GM12891 (cell line): ENCODE results near the gene PCDHGA1.
"Not testable (repeated sequence)": the region's sequence is repeated elsewhere in the genome, so short reads cannot be mapped to it uniquely, and the experiment has no call there.

Experiments
- DNase-seq: peaks from one replicate; pipeline ENCODE4 v3.0.0; 2011; ENCODE audit warnings: low spot score; ENCODE audit not compliant: insufficient read length
- FAIRE-seq: peaks from 2 replicates; lab custom pipeline; 2011; peaks lifted over from hg19 to GRCh38; lab: Jason Lieb, UNC
- PAX5 ChIP-seq: IDR thresholded peaks from 2 replicates; pipeline ENCODE4 v1.6.1; 2011; ENCODE audit warnings: low read length, moderate library complexity, mild to moderate bottlenecking; ENCODE audit not compliant: insufficient read depth, severe bottlenecking
- POLR2A ChIP-seq: IDR thresholded peaks from 2 replicates; pipeline ENCODE4 v1.6.1; 2011; ENCODE audit warnings: low read depth, low read length, control low read depth
- POLR2AphosphoS5 ChIP-seq: IDR thresholded peaks from 2 replicates; pipeline ENCODE4 v1.6.1; 2011; ENCODE audit warnings: low read depth, low read length, control low read depth
- POU2F2 ChIP-seq: IDR thresholded peaks from 2 replicates; pipeline ENCODE4 v1.6.1; 2011; ENCODE audit warnings: low read depth, mild to moderate bottlenecking, control low read depth, low read length, moderate library complexity
- SPI1 ChIP-seq: IDR thresholded peaks from 2 replicates; pipeline ENCODE4 v1.6.1; 2011; ENCODE audit warnings: low read depth, low read length, control low read depth
- TAF1 ChIP-seq: IDR thresholded peaks from 2 replicates; pipeline ENCODE4 v1.6.1; 2011; ENCODE audit warnings: low read depth, low read length, control low read depth

PCDHGA1 gene

DNA sequence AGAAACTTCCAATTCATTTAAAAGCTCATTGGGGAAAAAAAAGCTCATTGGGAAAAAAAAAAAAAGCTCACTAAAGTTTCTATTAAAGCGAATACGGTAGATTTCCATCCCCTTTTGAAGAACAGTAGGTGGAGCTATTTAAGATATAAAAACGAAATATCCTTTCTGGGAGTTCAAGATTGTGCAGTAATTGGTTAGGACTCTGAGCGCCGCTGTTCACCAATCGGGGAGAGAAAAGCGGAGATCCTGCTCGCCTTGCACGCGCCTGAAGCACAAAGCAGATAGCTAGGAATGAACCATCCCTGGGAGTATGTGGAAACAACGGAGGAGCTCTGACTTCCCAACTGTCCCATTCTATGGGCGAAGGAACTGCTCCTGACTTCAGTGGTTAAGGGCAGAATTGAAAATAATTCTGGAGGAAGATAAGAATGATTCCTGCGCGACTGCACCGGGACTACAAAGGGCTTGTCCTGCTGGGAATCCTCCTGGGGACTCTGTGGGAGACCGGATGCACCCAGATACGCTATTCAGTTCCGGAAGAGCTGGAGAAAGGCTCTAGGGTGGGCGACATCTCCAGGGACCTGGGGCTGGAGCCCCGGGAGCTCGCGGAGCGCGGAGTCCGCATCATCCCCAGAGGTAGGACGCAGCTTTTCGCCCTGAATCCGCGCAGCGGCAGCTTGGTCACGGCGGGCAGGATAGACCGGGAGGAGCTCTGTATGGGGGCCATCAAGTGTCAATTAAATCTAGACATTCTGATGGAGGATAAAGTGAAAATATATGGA lies 100.2 kb downstream of the PCDHGA1 start, which contains the start of gene PCDHGA12:
TSS of gene PCDHGA12 (plus strand) at position 176 of the 782 bp plus-strand sequence. CDS start at position 429, 253 bp downstream.
- FAIRE-seq = no peak
- no peak for DNase-seq

DNA sequence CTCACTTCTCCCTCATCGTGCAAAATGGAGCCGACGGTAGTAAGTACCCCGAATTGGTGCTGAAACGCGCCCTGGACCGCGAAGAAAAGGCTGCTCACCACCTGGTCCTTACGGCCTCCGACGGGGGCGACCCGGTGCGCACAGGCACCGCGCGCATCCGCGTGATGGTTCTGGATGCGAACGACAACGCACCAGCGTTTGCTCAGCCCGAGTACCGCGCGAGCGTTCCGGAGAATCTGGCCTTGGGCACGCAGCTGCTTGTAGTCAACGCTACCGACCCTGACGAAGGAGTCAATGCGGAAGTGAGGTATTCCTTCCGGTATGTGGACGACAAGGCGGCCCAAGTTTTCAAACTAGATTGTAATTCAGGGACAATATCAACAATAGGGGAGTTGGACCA lies 101.0 kb downstream of the PCDHGA1 start:
- FAIRE-seq (no peak), DNase-seq (no peak)
- TF ChIP-seq PAX5 (no peak), POU2F2 (no peak), TAF1 (no peak), POLR2A (no peak), POLR2AphosphoS5 (no peak), SPI1 (no peak)

More for the DNA sequence above, 100.2 kb downstream of the PCDHGA1 start, which contains the start of gene PCDHGA12:
- TF ChIP-seq POU2F2 = no peak
- no peak for TF ChIP-seq POLR2AphosphoS5
- TF ChIP-seq PAX5 = no peak
- TF ChIP-seq SPI1 = no peak
- no peak for TF ChIP-seq POLR2A

GRCh38 chr5:141432308-141432707 lies 102.0 kb downstream of the PCDHGA1 start:
- not testable (repeated sequence) for DNase-seq, FAIRE-seq

DNA sequence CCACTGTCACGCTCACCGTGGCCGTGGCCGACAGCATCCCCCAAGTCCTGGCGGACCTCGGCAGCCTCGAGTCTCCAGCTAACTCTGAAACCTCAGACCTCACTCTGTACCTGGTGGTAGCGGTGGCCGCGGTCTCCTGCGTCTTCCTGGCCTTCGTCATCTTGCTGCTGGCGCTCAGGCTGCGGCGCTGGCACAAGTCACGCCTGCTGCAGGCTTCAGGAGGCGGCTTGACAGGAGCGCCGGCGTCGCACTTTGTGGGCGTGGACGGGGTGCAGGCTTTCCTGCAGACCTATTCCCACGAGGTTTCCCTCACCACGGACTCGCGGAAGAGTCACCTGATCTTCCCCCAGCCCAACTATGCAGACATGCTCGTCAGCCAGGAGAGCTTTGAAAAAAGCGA lies 102.4 kb downstream of the PCDHGA1 start:
- FAIRE-seq = not testable (repeated sequence)

GRCh38 chr5:141434006-141434405 lies 103.7 kb downstream of the PCDHGA1 start:
- DNase-seq (no peak), FAIRE-seq (no peak)
- TF ChIP-seq POLR2AphosphoS5 (no peak), POU2F2 (no peak), PAX5 (no peak), TAF1 (no peak), POLR2A (no peak), SPI1 (no peak)

More for the DNA sequence above, 102.4 kb downstream of the PCDHGA1 start:
- not testable (repeated sequence) for DNase-seq

- DNase-seq (no peak), FAIRE-seq (no peak)
- TF ChIP-seq SPI1 = no peak
- TF ChIP-seq TAF1 = no peak
- TF ChIP-seq PAX5 = no peak
- no peak for TF ChIP-seq POU2F2
- TF ChIP-seq POLR2AphosphoS5 = no peak
- no peak for TF ChIP-seq POLR2A
Observed at GRCh38 chr5:141437221-141437620, 106.9 kb downstream of the PCDHGA1 start.

DNA sequence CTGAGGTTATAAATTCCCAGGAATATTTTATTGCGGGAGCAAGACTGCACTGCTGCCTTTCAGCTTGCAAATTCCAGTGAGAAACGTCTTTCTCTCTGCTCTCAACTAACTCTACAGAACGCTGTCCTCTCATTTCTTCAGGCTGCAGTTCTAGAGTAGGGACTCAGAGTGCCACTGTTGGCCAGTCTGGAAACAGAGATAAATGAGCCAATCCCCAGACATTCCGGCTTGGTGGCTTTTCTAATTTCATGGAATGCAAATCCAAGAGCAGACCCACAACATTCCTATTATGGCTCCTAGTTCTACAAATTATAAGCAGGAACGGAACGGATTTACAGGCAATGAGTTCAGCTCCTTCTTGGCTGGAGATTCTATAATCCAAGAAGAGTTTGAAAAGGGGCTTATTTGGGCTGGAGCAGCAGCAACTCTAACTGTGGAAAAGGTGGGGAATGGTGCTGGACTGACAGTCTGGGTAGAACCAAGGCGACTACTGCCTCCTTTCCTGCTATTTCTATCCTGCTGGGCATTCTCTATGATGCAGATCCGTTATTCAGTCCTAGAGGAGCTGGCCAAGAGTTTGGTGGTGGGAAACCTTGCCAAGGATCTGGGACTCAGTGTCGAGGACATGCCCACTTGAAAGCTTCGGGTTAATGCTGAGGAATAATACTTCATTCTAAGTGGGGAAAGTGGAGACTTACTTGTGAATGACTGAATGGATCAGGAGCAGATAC lies 109.3 kb downstream of the PCDHGA1 start:
- DNase-seq (no peak), FAIRE-seq (no peak)
- TF ChIP-seq TAF1 = no peak
- TF ChIP-seq SPI1 = no peak
- TF ChIP-seq POLR2AphosphoS5 = no peak
- no peak for TF ChIP-seq POU2F2
- TF ChIP-seq PAX5 = no peak
- no peak for TF ChIP-seq POLR2A

- no peak for TF ChIP-seq TAF1
- TF ChIP-seq POLR2AphosphoS5 = no peak
- TF ChIP-seq SPI1 = no peak
- TF ChIP-seq POLR2A = no peak
- TF ChIP-seq PAX5 = no peak
- TF ChIP-seq POU2F2 = no peak
- no peak for FAIRE-seq
- DNase-seq = no peak
Observed at GRCh38 chr5:141440341-141440740, 110.0 kb downstream of the PCDHGA1 start.

DNA sequence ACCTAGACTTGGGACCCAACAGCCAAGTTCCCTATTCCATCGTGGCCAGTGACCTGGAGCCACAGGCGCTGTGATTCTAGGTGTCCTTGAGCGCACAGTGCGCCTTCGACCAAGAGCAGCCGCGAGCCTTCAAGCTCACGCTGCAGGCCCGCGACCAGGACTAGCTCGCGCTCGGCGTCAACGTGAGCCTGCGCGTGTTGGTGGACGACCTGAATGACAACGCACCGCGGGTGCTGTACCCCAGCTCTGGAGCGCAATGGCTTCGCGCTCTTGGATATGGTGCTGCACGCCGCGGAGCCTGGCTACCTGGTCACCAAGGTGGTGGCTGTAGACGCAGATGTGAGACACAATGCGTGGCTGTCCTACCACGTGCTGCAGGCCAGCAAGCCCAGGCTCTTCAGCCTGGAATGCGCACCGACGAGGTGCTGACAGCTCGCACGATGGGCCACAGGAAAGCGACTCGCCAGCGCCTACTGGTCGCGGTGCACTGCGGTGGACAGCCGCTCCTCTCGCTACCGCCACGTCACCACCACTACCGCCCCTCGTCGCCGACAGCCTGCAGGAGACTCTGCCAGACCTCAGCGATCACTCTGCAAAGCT lies 111.4 kb downstream of the PCDHGA1 start:
- TF ChIP-seq POLR2A (no peak), POU2F2 (no peak), PAX5 (no peak), POLR2AphosphoS5 (no peak), TAF1 (no peak), SPI1 (no peak)
- no peak for DNase-seq
- no peak for FAIRE-seq

DNA sequence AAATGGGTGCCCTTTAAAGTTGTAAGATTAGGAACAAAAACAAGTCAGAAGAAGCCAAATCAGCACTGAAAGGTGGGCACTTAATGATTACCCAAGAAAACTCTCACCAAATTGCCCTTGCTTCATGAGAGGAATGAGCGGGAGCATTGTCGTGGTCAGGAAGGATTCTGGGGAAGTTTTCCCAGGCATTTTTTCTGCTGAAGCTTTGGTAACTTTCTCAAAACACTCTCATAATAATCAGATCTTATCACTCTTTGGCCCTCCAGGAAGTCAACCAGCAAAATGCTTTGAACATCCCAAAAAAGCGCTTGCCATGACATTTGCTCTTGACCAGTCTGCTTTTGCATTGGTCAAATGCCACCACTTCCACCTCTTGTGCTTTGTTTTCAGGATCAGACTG lies 135.0 kb downstream of the PCDHGA1 start:
- TF ChIP-seq POU2F2 (no peak), PAX5 (no peak), TAF1 (no peak), POLR2A (no peak), POLR2AphosphoS5 (no peak), SPI1 (no peak)
- DNase-seq = no peak
- no peak for FAIRE-seq
